ENCODE results near the gene NBPF14. TPM values are rescaled to one million over a fixed set of nuclear protein-coding genes. Genes with fewer than 3 reads are reported as not detected.
"Not testable (repeated sequence)": the region's sequence is repeated elsewhere in the genome, so short reads cannot be mapped to it uniquely, and the experiment has no call there.

Gene NBPF14
- total RNA-seq (ENCODE audit: unreplicated experiment), result 2.2 TPM
- long read RNA-seq, result 0 reads

- not testable (repeated sequence) for H3K36me3 Mint-ChIP-seq (ENCODE audit: unreplicated experiment); H3K9me3 Mint-ChIP-seq (ENCODE audit: unreplicated experiment); H3K27ac Mint-ChIP-seq (ENCODE audit: unreplicated experiment); H3K4me3 Mint-ChIP-seq (ENCODE audit: unreplicated experiment); DNase-seq; H3K27me3 Mint-ChIP-seq (ENCODE audit: unreplicated experiment); H3K4me1 Mint-ChIP-seq (ENCODE audit: low read depth, unreplicated experiment)
These were observed at the start of gene NBPF14 for GRCh38 chr1:148595911-148596310. TSS of gene NBPF14 (minus strand) at chr1:148596011. CDS start at chr1:148595717, 294 bp downstream.

- H3K36me3 Mint-ChIP-seq (ENCODE audit: unreplicated experiment); H3K4me3 Mint-ChIP-seq (ENCODE audit: unreplicated experiment); H3K27me3 Mint-ChIP-seq (ENCODE audit: unreplicated experiment): not testable (repeated sequence)
These were observed 29.6 kb upstream of the NBPF14 start for GRCh38 chr1:148625451-148625850.

GRCh38 chr1:148618216-148618615 is 22.4 kb upstream of the NBPF14 start:
- H3K27me3 Mint-ChIP-seq (ENCODE audit: unreplicated experiment); H3K4me3 Mint-ChIP-seq (ENCODE audit: unreplicated experiment); DNase-seq; H3K9me3 Mint-ChIP-seq (ENCODE audit: unreplicated experiment); H3K27ac Mint-ChIP-seq (ENCODE audit: unreplicated experiment); H3K36me3 Mint-ChIP-seq (ENCODE audit: unreplicated experiment); H3K4me1 Mint-ChIP-seq (ENCODE audit: low read depth, unreplicated experiment): not testable (repeated sequence)

More at GRCh38 chr1:148625451-148625850, 29.6 kb upstream of the NBPF14 start:
- H3K9me3 Mint-ChIP-seq (ENCODE audit: unreplicated experiment); DNase-seq; H3K4me1 Mint-ChIP-seq (ENCODE audit: low read depth, unreplicated experiment); H3K27ac Mint-ChIP-seq (ENCODE audit: unreplicated experiment): not testable (repeated sequence)

GRCh38 chr1:148605266-148605665 is 9.5 kb upstream of the NBPF14 start:
- not testable (repeated sequence) for H3K36me3 Mint-ChIP-seq (ENCODE audit: unreplicated experiment); H3K27ac Mint-ChIP-seq (ENCODE audit: unreplicated experiment); DNase-seq; H3K4me1 Mint-ChIP-seq (ENCODE audit: low read depth, unreplicated experiment); H3K27me3 Mint-ChIP-seq (ENCODE audit: unreplicated experiment); H3K9me3 Mint-ChIP-seq (ENCODE audit: unreplicated experiment); H3K4me3 Mint-ChIP-seq (ENCODE audit: unreplicated experiment)

- H3K36me3 Mint-ChIP-seq (ENCODE audit: unreplicated experiment); H3K4me1 Mint-ChIP-seq (ENCODE audit: low read depth, unreplicated experiment); DNase-seq; H3K9me3 Mint-ChIP-seq (ENCODE audit: unreplicated experiment); H3K27ac Mint-ChIP-seq (ENCODE audit: unreplicated experiment); H3K27me3 Mint-ChIP-seq (ENCODE audit: unreplicated experiment); H3K4me3 Mint-ChIP-seq (ENCODE audit: unreplicated experiment): not testable (repeated sequence)
These were observed 451 bp downstream of the NBPF14 start for GRCh38 chr1:148595360-148595759.

- H3K36me3 Mint-ChIP-seq (ENCODE audit: unreplicated experiment); H3K27me3 Mint-ChIP-seq (ENCODE audit: unreplicated experiment); H3K4me3 Mint-ChIP-seq (ENCODE audit: unreplicated experiment); H3K4me1 Mint-ChIP-seq (ENCODE audit: low read depth, unreplicated experiment); H3K27ac Mint-ChIP-seq (ENCODE audit: unreplicated experiment); DNase-seq; H3K9me3 Mint-ChIP-seq (ENCODE audit: unreplicated experiment): not testable (repeated sequence)
These were observed 4.7 kb downstream of the NBPF14 start for GRCh38 chr1:148591098-148591497.

GRCh38 chr1:148532158-148532557 is 63.7 kb downstream of the NBPF14 start:
- DNase-seq; H3K4me3 Mint-ChIP-seq (ENCODE audit: unreplicated experiment): not testable (repeated sequence)

GRCh38 chr1:148529101-148529567 is 66.7 kb downstream of the NBPF14 start:
- H3K4me3 Mint-ChIP-seq (ENCODE audit: unreplicated experiment), result peak overlapping the region; percentile 79
- H3K9me3 Mint-ChIP-seq (ENCODE audit: unreplicated experiment); H3K36me3 Mint-ChIP-seq (ENCODE audit: unreplicated experiment); H3K27me3 Mint-ChIP-seq (ENCODE audit: unreplicated experiment); H3K4me1 Mint-ChIP-seq (ENCODE audit: low read depth, unreplicated experiment): not testable (repeated sequence)
- DNase-seq, result peak; percentile 50
- H3K27ac Mint-ChIP-seq (ENCODE audit: unreplicated experiment), result peak overlapping the region; percentile 50

More at GRCh38 chr1:148532158-148532557, 63.7 kb downstream of the NBPF14 start:
- H3K9me3 Mint-ChIP-seq (ENCODE audit: unreplicated experiment); H3K27ac Mint-ChIP-seq (ENCODE audit: unreplicated experiment); H3K4me1 Mint-ChIP-seq (ENCODE audit: low read depth, unreplicated experiment); H3K36me3 Mint-ChIP-seq (ENCODE audit: unreplicated experiment); H3K27me3 Mint-ChIP-seq (ENCODE audit: unreplicated experiment): not testable (repeated sequence)

- H3K36me3 Mint-ChIP-seq (ENCODE audit: unreplicated experiment); H3K27ac Mint-ChIP-seq (ENCODE audit: unreplicated experiment); H3K9me3 Mint-ChIP-seq (ENCODE audit: unreplicated experiment); H3K27me3 Mint-ChIP-seq (ENCODE audit: unreplicated experiment); DNase-seq; H3K4me3 Mint-ChIP-seq (ENCODE audit: unreplicated experiment); H3K4me1 Mint-ChIP-seq (ENCODE audit: low read depth, unreplicated experiment): not testable (repeated sequence)
These were observed 67.2 kb downstream of the NBPF14 start for GRCh38 chr1:148528591-148528990.

- not testable (repeated sequence) for H3K4me3 Mint-ChIP-seq (ENCODE audit: unreplicated experiment); H3K4me1 Mint-ChIP-seq (ENCODE audit: low read depth, unreplicated experiment); H3K36me3 Mint-ChIP-seq (ENCODE audit: unreplicated experiment); H3K27ac Mint-ChIP-seq (ENCODE audit: unreplicated experiment); DNase-seq; H3K27me3 Mint-ChIP-seq (ENCODE audit: unreplicated experiment)
- H3K9me3 Mint-ChIP-seq (ENCODE audit: unreplicated experiment), result peaks cover 10% of the 10 kb centered on the region
These were observed 69.2 kb downstream of the NBPF14 start for GRCh38 chr1:148526587-148526986.

GRCh38 chr1:148523205-148524144 is 72.3 kb downstream of the NBPF14 start:
- H3K4me3 Mint-ChIP-seq (ENCODE audit: unreplicated experiment), result peak overlapping the region; percentile 93
- H3K27me3 Mint-ChIP-seq (ENCODE audit: unreplicated experiment); H3K36me3 Mint-ChIP-seq (ENCODE audit: unreplicated experiment); H3K9me3 Mint-ChIP-seq (ENCODE audit: unreplicated experiment); H3K4me1 Mint-ChIP-seq (ENCODE audit: low read depth, unreplicated experiment); DNase-seq; H3K27ac Mint-ChIP-seq (ENCODE audit: unreplicated experiment): not testable (repeated sequence)

GRCh38 chr1:148522561-148523204 is 73.1 kb downstream of the NBPF14 start:
- not testable (repeated sequence) for H3K27me3 Mint-ChIP-seq (ENCODE audit: unreplicated experiment); H3K9me3 Mint-ChIP-seq (ENCODE audit: unreplicated experiment); H3K36me3 Mint-ChIP-seq (ENCODE audit: unreplicated experiment); H3K4me1 Mint-ChIP-seq (ENCODE audit: low read depth, unreplicated experiment)
- H3K4me3 Mint-ChIP-seq (ENCODE audit: unreplicated experiment), result peak overlapping the region; percentile 93
- DNase-seq, result peak; percentile 80
- H3K27ac Mint-ChIP-seq (ENCODE audit: unreplicated experiment), result peak overlapping the region; percentile 98
